ENCODE results near the gene MLXIP. TPM values are rescaled to one million over a fixed set of nuclear protein-coding genes. Genes with fewer than 3 reads are reported as not detected.

MLXIP gene
- total and polyA plus RNA-seq, 2 experiments from 2014 or later = 16.2 to 23.0 TPM

GRCh38 chr12:122142857-122143256 is 64.3 kb downstream of the MLXIP start:
- Histone ChIP-seq H3K9me2 (ENCODE audit: insufficient read depth) (no peaks in the 10 kb centered on the region), H3K27me3 (ENCODE audit: insufficient read depth) (no peaks in the 10 kb centered on the region), H4K20me1 (replicated peaks; ENCODE audit: insufficient read depth) (no peaks in the 10 kb centered on the region), H3K4me3 (no peak overlapping the region), H3K4me1 (ENCODE audit: insufficient read depth) (no peaks in the 10 kb centered on the region), H3K27ac (ENCODE audit: low read depth) (no peak overlapping the region), H3K36me3 (ENCODE audit: insufficient read depth) (peaks cover 7% of the 10 kb centered on the region; the same call in 1 of the 2 replicates), H2AFZ (no peak overlapping the region), H3F3A (replicated peaks; ENCODE audit: low read depth) (no peaks in the 10 kb centered on the region), H3K4me2 (no peak overlapping the region), H3K79me2 (replicated peaks; ENCODE audit: insufficient read depth) (no peaks in the 10 kb centered on the region)
- peaks cover 11% of the 10 kb centered on the region for H3K27me3 Mint-ChIP-seq (ENCODE audit: insufficient read depth, low read depth, poor library complexity)
- ATAC-seq (no peak), DNase-seq (ENCODE audit: low spot score) (peak; percentile 39)
- H3K4me1 Mint-ChIP-seq = no peaks in the 10 kb centered on the region; the same call in 2 of the 3 replicates
- H3K27ac Mint-ChIP-seq = no peak overlapping the region
- H3K4me3 Mint-ChIP-seq = no peak overlapping the region
- H3K9me3 Mint-ChIP-seq = peaks cover 35% of the 10 kb centered on the region
- no peak for TF ChIP-seq EZH2 (IDR thresholded peaks at IDR 0.05; ENCODE audit: low read depth, unreplicated experiment)
- no peak for TF ChIP-seq CTCF (conservative IDR thresholded peaks at IDR 0.05; ENCODE audit: low read depth in 2 of 2)
- no peak for TF ChIP-seq ZNF114 (CRISPR knock-in tag; IDR thresholded peaks at IDR 0.05)
- TF ChIP-seq NANOG (IDR thresholded peaks at IDR 0.05; ENCODE audit: borderline replicate concordance) = no peak
- no peak for TF ChIP-seq ZNF331 (CRISPR knock-in tag; IDR thresholded peaks at IDR 0.05; ENCODE audit: low read depth)
- TF ChIP-seq CREB1 (CRISPR knock-in tag; IDR thresholded peaks at IDR 0.05; ENCODE audit: low read depth) = no peak
- TF ChIP-seq JUNB (IDR thresholded peaks at IDR 0.05; ENCODE audit: unreplicated experiment) = no peak
- no peak for TF ChIP-seq STAT1 (IDR thresholded peaks at IDR 0.05; ENCODE audit: unreplicated experiment)
- TF ChIP-seq EZH2phosphoT487 (IDR thresholded peaks at IDR 0.05; ENCODE audit: unreplicated experiment) = no peak
- no peak for TF ChIP-seq ETS1 (IDR thresholded peaks at IDR 0.05)
- TF ChIP-seq POLR2AphosphoS5 (IDR thresholded peaks at IDR 0.05; ENCODE audit: low read depth) = no peak
- TF ChIP-seq REST (IDR thresholded peaks at IDR 0.05; ENCODE audit: unreplicated experiment) = no peak
- TF ChIP-seq ZNF462 (CRISPR knock-in tag; IDR thresholded peaks at IDR 0.05) = no peak
- H3K36me3 Mint-ChIP-seq (ENCODE audit: low read depth) = peaks cover 49% of the 10 kb centered on the region
